IMR-90 (cell line): ENCODE results near the gene SLC27A2.

ENCODE experiments used
- CEBPB ChIP-seq: IDR thresholded peaks from 2 replicates; pipeline ENCODE4 v1.6.1; 2012; ENCODE audit warnings: low read depth, low read length, improper control_type of control experiment
- TF ChIP-seq, protein P1 (sequence below): conservative IDR thresholded peaks from 2 replicates; pipeline ENCODE4 v1.5.1; 2012; ENCODE audit warnings: mild to moderate bottlenecking, low read depth, low read length, improper control_type of control experiment

GRCh38 chr15:50281427-50281826 lies 99.4 kb downstream of the SLC27A2 start:
- TF ChIP-seq, protein P1, sequence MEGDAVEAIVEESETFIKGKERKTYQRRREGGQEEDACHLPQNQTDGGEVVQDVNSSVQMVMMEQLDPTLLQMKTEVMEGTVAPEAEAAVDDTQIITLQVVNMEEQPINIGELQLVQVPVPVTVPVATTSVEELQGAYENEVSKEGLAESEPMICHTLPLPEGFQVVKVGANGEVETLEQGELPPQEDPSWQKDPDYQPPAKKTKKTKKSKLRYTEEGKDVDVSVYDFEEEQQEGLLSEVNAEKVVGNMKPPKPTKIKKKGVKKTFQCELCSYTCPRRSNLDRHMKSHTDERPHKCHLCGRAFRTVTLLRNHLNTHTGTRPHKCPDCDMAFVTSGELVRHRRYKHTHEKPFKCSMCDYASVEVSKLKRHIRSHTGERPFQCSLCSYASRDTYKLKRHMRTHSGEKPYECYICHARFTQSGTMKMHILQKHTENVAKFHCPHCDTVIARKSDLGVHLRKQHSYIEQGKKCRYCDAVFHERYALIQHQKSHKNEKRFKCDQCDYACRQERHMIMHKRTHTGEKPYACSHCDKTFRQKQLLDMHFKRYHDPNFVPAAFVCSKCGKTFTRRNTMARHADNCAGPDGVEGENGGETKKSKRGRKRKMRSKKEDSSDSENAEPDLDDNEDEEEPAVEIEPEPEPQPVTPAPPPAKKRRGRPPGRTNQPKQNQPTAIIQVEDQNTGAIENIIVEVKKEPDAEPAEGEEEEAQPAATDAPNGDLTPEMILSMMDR: no peak
- TF ChIP-seq CEBPB: no peak
